Osteocyte (in vitro differentiated cells): ENCODE data around the gene C16orf78. TPM values are rescaled to one million over a fixed set of nuclear protein-coding genes. Genes with fewer than 3 reads are reported as not detected.

ENCODE experiments used
- DNase-seq: peaks from one replicate; pipeline ENCODE4 v3.0.0; 2021; ENCODE audit warnings: mixed read lengths; ENCODE audit not compliant: unreplicated experiment; ENCODE audit errors: extremely low spot score
- H3K27ac Mint-ChIP-seq: one replicate; pipeline ENCODE4 v1.8.0; 2021; ENCODE audit warnings: mild to moderate bottlenecking, mixed read lengths; ENCODE audit not compliant: unreplicated experiment
- H3K27me3 Mint-ChIP-seq: one replicate; pipeline ENCODE4 v1.8.0; 2021; ENCODE audit warnings: mixed read lengths; ENCODE audit not compliant: unreplicated experiment
- H3K36me3 Mint-ChIP-seq: one replicate; pipeline ENCODE4 v1.8.0; 2021; ENCODE audit warnings: mixed read lengths; ENCODE audit not compliant: unreplicated experiment
- H3K4me1 Mint-ChIP-seq: one replicate; pipeline ENCODE4 v1.8.0; 2021; ENCODE audit warnings: mixed read lengths; ENCODE audit not compliant: unreplicated experiment
- H3K4me3 Mint-ChIP-seq: one replicate; pipeline ENCODE4 v1.8.0; 2021; ENCODE audit warnings: mild to moderate bottlenecking, moderate library complexity, mixed read lengths; ENCODE audit not compliant: unreplicated experiment
- H3K9me3 Mint-ChIP-seq: one replicate; pipeline ENCODE4 v1.8.0; 2021; ENCODE audit warnings: mixed read lengths; ENCODE audit not compliant: unreplicated experiment
- total RNA-seq: library from RNA; stranded (reverse); gene quantifications from 2 replicates; pipeline ENCODE4 v1.2.1, GENCODE V29; 2021
- TF ChIP-seq, protein P1 (sequence below): fragments of 200-600 bp; sonication (generic); IDR thresholded peaks from 2 replicates; pipeline ENCODE4 v1.5.0; 2021; ENCODE audit warnings: antibody characterized with exemption, mild to moderate bottlenecking, moderate library complexity

Gene C16orf78
- total RNA-seq, 1 donor from 2014 or later, result not detected

DNA sequence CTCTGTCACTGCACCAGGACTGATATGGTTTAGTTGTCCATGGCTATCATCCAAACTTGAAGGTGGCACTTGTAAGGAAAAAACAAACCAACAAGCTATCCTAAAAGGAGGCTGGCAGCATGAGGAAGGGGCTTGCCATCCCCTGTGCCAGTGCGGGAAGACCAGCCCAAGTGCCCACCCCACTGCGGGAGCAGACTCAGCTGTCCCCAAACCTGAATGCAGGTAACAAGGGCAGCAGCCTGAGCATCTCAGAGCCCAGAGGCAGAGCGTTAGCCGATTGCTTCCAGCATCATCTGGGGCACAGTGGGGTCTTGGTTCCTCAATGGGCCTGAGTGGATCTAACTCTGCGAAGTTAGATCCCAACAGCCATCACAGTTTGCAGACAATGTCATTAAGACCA, 29.2 kb upstream of the C16orf78 start:
- no peaks in the 10 kb centered on the region for H3K9me3 Mint-ChIP-seq
- no peaks in the 10 kb centered on the region for H3K36me3 Mint-ChIP-seq
- no peak overlapping the region for H3K4me3 Mint-ChIP-seq
- no peak for DNase-seq
- TF ChIP-seq, protein P1, sequence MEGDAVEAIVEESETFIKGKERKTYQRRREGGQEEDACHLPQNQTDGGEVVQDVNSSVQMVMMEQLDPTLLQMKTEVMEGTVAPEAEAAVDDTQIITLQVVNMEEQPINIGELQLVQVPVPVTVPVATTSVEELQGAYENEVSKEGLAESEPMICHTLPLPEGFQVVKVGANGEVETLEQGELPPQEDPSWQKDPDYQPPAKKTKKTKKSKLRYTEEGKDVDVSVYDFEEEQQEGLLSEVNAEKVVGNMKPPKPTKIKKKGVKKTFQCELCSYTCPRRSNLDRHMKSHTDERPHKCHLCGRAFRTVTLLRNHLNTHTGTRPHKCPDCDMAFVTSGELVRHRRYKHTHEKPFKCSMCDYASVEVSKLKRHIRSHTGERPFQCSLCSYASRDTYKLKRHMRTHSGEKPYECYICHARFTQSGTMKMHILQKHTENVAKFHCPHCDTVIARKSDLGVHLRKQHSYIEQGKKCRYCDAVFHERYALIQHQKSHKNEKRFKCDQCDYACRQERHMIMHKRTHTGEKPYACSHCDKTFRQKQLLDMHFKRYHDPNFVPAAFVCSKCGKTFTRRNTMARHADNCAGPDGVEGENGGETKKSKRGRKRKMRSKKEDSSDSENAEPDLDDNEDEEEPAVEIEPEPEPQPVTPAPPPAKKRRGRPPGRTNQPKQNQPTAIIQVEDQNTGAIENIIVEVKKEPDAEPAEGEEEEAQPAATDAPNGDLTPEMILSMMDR, result no peak
- H3K27me3 Mint-ChIP-seq, result no peaks in the 10 kb centered on the region
- no peak overlapping the region for H3K27ac Mint-ChIP-seq
- no peaks in the 10 kb centered on the region for H3K4me1 Mint-ChIP-seq

DNA sequence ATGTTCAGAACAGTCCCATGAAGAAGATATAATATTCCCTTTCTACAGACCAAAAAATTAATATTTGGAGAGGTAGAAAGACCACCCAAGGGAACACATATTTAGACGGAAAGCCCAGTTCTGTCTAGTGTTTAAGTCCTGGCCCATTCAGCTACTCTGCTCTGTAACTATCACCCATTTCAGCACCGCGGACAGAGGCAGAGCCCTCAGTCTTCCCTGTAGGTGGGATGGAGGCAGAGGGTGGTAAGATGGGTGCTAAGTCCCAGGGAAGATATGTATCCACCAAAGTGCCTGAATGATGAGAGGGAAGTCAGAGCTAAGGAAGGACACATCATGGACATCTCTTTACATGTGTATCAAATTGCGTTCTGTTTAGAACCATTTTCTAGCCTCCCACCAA, 27.8 kb upstream of the C16orf78 start:
- no peak for DNase-seq
- Mint-ChIP-seq H3K9me3 (no peaks in the 10 kb centered on the region), H3K36me3 (no peaks in the 10 kb centered on the region), H3K4me3 (no peak overlapping the region), H3K27ac (no peak overlapping the region), H3K27me3 (peaks cover 2% of the 10 kb centered on the region), H3K4me1 (no peaks in the 10 kb centered on the region)
- TF ChIP-seq, protein P1, result no peak

DNA sequence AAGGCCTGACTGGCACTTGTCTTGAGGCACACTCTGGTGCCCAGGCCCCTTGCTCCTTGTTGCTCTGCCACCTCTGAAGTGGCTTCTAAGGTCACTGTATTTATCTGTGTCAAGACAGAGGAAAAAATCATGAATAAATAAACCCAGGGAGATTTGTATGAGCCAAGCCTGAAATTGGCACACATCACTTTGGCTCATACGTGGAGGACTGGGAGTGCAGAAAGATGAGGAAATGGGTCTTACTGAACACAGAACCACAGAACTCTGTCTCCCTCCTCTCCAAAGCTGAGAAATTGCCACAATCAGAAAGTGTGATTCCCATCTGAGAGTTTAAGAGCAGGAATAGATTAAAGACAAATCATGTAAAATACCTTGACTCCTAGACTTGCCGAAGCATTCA, 27.1 kb upstream of the C16orf78 start:
- TF ChIP-seq, protein P1, result no peak
- no peak overlapping the region for H3K4me3 Mint-ChIP-seq
- no peaks in the 10 kb centered on the region for H3K4me1 Mint-ChIP-seq
- H3K27me3 Mint-ChIP-seq, result peaks cover 2% of the 10 kb centered on the region
- no peaks in the 10 kb centered on the region for H3K9me3 Mint-ChIP-seq
- no peak for DNase-seq
- H3K36me3 Mint-ChIP-seq, result no peaks in the 10 kb centered on the region
- H3K27ac Mint-ChIP-seq, result no peak overlapping the region

DNA sequence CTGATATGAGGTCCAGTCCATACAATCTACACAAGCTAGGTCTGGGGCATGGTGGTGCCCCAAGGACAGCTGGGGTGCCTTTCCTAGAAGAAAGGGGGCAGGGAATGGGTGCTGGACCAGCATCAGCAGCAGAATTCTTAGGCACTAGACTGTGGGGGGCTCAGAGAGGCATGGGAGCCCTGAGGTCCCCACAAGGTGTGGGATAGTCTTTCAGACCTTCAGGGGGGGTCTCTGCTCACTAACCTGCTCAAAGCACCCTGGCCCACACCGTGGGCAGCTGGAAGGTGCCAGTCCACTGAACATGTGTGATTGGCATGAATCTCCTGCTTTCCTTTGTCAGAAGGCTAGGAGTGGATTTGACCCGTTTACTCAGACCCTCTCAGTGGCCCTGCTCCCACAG, 26.1 kb upstream of the C16orf78 start:
- no peak overlapping the region for H3K27ac Mint-ChIP-seq
- no peaks in the 10 kb centered on the region for H3K9me3 Mint-ChIP-seq
- peaks cover 2% of the 10 kb centered on the region for H3K27me3 Mint-ChIP-seq
- TF ChIP-seq, protein P1, result no peak
- H3K4me3 Mint-ChIP-seq, result no peak overlapping the region
- H3K36me3 Mint-ChIP-seq, result no peaks in the 10 kb centered on the region
- H3K4me1 Mint-ChIP-seq, result no peaks in the 10 kb centered on the region
- no peak for DNase-seq

DNA sequence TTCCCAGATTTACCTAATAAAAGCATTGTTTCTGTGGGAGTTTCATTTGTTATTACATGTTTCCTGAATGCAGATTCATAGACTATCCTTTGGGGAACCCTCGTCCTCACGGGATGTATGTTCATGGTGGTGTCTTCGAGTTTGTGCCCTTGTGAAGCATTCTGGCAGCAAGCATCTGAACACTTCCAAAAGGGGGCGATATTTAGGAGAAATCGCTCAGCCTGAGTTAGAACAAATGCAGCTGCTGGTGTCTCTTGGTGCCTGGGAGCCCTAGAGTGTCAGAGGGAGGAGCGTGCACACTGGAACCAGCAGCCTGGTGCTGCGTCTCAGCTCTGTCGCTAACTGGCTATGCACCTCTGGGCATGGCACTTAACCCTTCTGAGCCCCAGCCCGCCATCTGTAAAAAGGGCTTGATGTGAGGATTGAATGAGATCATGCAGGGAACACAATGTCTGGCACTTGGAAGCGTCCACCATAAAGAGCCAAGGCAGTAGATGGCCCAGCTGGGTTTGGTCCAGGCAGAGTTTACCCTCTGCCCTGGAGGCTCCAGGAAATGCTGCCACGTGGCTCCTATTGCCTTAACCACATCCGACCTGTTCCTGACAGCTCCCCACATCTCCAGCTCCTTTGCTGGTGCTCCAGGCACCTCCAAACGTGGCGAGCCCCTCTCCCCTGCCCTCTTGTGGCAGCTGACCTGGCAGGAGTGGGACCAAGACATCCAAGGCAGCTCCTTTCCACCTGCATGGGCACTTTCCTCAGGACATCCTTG, 25.0 kb upstream of the C16orf78 start:
- H3K27me3 Mint-ChIP-seq, result peaks cover 2% of the 10 kb centered on the region

More for the DNA sequence above, 25.0 kb upstream of the C16orf78 start:
- TF ChIP-seq, protein P1, result no peak
- no peak for DNase-seq
- H3K9me3 Mint-ChIP-seq, result no peaks in the 10 kb centered on the region
- H3K27ac Mint-ChIP-seq, result no peak overlapping the region
- no peaks in the 10 kb centered on the region for H3K36me3 Mint-ChIP-seq
- H3K4me1 Mint-ChIP-seq, result no peaks in the 10 kb centered on the region
- H3K4me3 Mint-ChIP-seq, result no peak overlapping the region
